ENCODE data around the gene STK4.
A peak's percentile ranks its signal among the peaks of the same experiment; 100 is the strongest.

Gene STK4

DNA sequence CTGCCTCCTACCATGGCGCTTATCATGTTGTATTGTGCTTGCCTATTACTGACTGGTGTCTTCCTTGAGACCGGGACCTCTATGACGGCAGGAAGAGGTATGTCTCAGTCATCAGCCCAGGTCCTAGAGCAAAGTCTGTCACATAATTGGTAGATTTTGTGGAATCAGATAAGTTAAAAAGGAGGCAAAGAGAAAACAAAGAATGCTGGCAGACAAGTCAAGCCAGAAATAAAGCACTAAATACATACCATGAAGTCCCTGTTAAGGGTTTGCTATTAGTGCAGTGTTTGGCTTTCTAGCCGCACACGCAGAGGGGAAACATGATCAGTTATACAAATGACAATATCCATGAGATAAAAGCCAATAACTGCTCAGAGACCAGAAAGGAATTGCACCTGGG lies 12.1 kb upstream of the STK4 start:
- no peak for DNase-seq (ENCODE audit: low read depth in 2 of 2)

DNA sequence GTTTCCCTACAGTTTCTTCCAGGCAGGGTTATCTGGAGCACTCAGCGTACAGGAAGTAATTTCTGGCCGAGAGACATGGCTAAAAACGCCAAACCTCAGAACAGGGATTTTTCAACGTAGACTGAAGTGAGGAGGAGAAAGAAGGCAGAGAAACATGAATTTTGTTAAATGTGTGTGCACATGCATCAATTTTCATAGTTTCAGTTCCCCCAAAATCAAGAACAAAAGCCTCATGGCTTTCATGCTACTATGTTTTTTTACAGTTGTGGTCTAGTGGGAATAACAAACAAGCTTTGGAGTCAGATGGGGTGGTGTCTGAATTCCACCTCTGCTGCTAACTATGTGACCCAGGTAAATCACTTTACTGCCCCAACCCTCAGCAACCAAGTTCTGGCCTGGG lies 11.0 kb upstream of the STK4 start:
- DNase-seq (ENCODE audit: low read depth in 2 of 2), result no peak

DNA sequence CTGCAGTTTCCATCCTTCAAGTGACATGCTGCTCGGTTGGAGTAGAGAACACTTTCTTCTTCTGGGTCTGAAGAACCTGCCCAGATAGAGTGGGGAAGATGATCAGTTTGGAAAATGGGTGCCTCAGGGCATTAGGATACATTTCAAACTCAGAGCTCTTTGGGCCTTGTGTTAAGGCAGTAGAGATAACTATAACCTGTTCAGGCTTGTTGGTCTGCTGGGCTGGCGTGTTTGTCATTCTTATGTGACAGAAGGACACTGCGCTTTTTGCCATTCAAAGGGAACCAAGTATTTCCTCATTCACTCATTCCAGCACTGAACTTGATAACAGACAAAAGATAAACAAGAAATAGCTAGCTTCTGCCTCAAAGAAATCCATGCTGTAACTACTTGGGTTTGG lies 9.9 kb upstream of the STK4 start:
- no peak for DNase-seq (ENCODE audit: low read depth in 2 of 2)

DNA sequence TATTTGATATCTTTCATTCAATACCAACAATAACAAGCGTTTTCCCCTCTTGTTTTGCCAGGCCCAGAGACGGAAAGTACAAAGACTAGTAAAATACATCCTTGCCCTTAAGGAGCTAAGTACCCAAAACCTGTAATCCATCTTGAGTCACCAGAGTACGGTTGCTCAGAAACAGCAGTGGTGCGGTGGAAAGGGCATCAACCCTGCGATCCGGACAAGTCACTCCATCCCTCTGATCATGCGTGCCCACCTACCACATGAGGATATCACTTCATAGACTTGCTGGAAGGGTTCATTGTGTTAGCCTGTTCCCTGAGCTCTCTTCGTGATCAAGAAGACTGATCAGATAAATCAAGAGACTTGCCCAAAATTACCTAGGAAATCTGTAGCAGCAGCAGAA lies 8.0 kb upstream of the STK4 start:
- DNase-seq (ENCODE audit: low read depth in 2 of 2), result no peak

DNA sequence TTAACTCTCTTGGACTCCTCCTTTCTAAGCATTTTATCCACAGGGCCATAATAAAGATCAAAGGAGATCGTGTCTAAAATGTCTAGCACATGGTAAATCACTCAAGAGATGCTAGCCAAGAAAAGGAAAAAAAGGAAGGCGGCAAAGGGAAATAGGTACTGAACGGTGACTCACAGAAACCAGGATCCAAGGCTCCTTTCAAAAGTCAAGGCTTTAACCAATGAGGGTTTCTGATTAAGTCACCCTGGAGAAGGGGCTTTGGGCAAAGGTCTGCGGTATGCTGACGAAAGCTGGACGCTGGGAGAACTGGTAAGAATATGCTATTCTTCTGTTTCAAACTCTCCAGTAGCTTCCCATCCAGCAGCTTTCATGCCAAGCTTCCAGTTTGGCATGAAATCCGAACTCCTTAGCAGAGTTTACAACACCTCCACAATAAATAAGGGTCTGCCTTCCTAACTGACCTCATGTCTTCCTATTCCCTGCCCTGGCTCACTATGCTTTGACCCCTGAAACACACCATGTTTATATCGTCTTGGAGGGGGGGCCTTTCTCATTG lies 7.2 kb upstream of the STK4 start:
- no peak for DNase-seq (ENCODE audit: low read depth in 2 of 2)

- peak; percentile 51 to 64 for DNase-seq (ENCODE audit: low read depth in 2 of 2)
These were observed 6.6 kb upstream of the STK4 start for GRCh38 chr20:44959638-44960102.

- peak; percentile 94 to 96 for DNase-seq (ENCODE audit: low read depth in 2 of 2)
These were observed 6.0 kb upstream of the STK4 start, which contains the start of gene TOMM34 for GRCh38 chr20:44960103-44960852. Gene TOMM34, minus strand, starts transcription at chr20:44960397. Its CDS starts 64 bp downstream, at chr20:44960333.

GRCh38 chr20:44961011-44961869 lies 5.1 kb upstream of the STK4 start:
- DNase-seq (ENCODE audit: low read depth in 2 of 2), result no peak

- DNase-seq (ENCODE audit: low read depth in 2 of 2), result no peak
These were observed 4.4 kb upstream of the STK4 start for GRCh38 chr20:44961870-44962267.

DNA sequence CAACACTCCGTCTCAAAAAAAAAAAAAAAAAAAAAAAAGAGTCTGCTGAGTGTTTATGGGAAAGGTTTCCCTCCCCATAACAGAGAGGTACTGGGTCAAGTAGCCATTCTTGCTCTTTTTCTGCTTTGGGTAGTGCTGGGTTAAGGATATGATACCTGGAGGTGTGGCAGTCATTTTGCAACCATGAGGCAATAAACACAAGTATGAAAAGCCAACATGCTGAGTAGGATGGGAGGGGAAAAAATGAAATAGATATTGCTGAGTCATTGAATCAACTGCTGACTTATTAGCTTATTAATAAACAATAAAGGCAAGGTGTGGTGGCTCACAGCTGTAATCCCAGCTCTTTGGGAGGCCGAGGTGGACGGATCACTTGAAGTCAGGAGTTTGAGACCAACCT lies 3.8 kb upstream of the STK4 start:
- DNase-seq (ENCODE audit: low read depth in 2 of 2), result no peak

DNA sequence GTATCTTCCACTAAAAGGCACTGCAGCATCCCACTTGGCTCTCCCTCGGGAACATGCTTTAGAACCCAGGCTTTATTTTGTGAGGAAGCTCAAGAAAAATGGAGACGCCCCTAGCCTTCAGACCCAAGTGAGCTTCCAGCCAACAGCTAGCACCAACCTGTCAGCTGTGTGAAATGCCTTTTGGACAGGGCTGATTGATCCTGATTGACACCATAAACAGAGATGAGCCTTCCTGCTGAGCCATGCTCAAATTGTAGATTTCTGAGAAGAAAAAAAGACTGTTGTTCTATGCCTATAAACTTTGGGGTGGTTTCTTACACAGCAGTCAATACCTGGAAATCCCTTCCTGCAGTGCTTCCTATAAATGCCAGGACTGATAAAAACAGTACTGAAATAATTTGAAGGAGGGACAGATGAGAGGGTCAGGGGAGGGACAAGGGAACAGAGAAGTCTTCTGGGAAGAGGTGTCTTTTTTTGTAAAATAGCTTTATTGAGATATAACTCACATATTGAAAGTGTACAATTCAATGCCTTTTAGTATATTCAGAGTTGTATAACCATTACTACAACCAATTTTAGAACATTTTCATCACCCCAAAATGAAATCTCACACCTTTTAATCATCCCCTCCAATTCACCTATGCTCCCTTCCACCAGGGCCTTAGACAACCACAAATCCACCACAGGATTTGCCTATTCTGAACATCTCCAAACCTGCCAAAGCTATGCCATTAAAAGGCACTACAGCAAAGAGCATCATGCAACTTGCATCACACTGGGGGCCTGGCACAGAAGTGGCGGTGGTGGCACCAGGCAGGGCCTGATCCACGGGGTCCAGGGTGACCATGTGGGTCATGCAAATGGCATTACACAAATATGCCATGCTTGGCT lies 2.7 kb upstream of the STK4 start:
- DNase-seq (ENCODE audit: low read depth in 2 of 2), result no peak

GRCh38 chr20:44965651-44966029 lies 672 bp upstream of the STK4 start:
- DNase-seq (ENCODE audit: low read depth in 2 of 2), result no peak

GRCh38 chr20:44967207-44967807 lies 995 bp downstream of the STK4 start:
- DNase-seq (ENCODE audit: low read depth in 2 of 2), result no peak

GRCh38 chr20:44969300-44969894 lies 3.1 kb downstream of the STK4 start:
- DNase-seq (ENCODE audit: low read depth in 2 of 2), result no peak

GRCh38 chr20:44970243-44970757 lies 4.0 kb downstream of the STK4 start:
- no peak for DNase-seq (ENCODE audit: low read depth in 2 of 2)

GRCh38 chr20:44973053-44973452 lies 6.7 kb downstream of the STK4 start:
- no peak for DNase-seq (ENCODE audit: low read depth in 2 of 2)

- DNase-seq (ENCODE audit: low read depth in 2 of 2), result no peak
These were observed 10.4 kb downstream of the STK4 start for GRCh38 chr20:44976698-44977097.

GRCh38 chr20:44979090-44979621 lies 12.8 kb downstream of the STK4 start:
- peak; percentile 37 to 56 for DNase-seq (ENCODE audit: low read depth in 2 of 2)

GRCh38 chr20:44981736-44982406 lies 15.6 kb downstream of the STK4 start:
- DNase-seq (ENCODE audit: low read depth in 2 of 2), result no peak

Measured in stimulated activated CD8-positive, alpha-beta memory T cell treated with anti-CD3 and anti-CD28 coated beads, Interleukin-15, amount 100 ng/mL, for 48 hours (primary cell).